Neural cell (in vitro differentiated cells): ENCODE data around the gene IL22. TPM values are rescaled to one million over a fixed set of nuclear protein-coding genes. Genes with fewer than 3 reads are reported as not detected.

Experiments
- H2AFZ ChIP-seq: fragments of 200-600, 300-800 bp; sonication (generic), shearing (Covaris generic); 2 replicates; pipeline ENCODE4 v1.6.0; 2014; ENCODE audit warnings: low read depth, mild to moderate bottlenecking, antibody characterized with exemption, low read length, moderate library complexity
- H3F3A ChIP-seq: fragments of 200-600 bp; shearing (Covaris generic); 2 replicates; pipeline ENCODE4 v1.6.1; 2016; ENCODE audit warnings: mild to moderate bottlenecking, moderate library complexity, mixed read lengths, antibody characterized with exemption, low read length; ENCODE audit not compliant: insufficient read depth, poor library complexity, severe bottlenecking
- H3K27ac ChIP-seq: fragments of 200-600, 300-800 bp; sonication (generic), shearing (Covaris generic); 2 replicates; pipeline ENCODE4 v1.5.1; 2014; ENCODE audit warnings: mild to moderate bottlenecking, low read length, moderate library complexity
- H3K27me3 ChIP-seq: fragments of 300-800, 200-600 bp; sonication (generic), shearing (Covaris generic); 2 replicates; pipeline ENCODE4 v1.6.0; 2014; ENCODE audit warnings: mild to moderate bottlenecking, low read depth, low read length, moderate library complexity; ENCODE audit not compliant: insufficient read depth
- H3K36me3 ChIP-seq: fragments of 300-800, 200-600 bp; sonication (generic), shearing (Covaris generic); 2 replicates; pipeline ENCODE4 v1.5.1; 2014; ENCODE audit warnings: mild to moderate bottlenecking, antibody characterized with exemption, low read length, moderate library complexity; ENCODE audit not compliant: insufficient read depth
- H3K4me2 ChIP-seq: fragments of 300-800, 200-600 bp; sonication (generic), shearing (Covaris generic); 2 replicates; pipeline ENCODE4 v1.6.0; 2014; ENCODE audit warnings: mild to moderate bottlenecking, low read length
- H3K4me3 ChIP-seq: fragments of 300-800, 200-600 bp; sonication (generic), shearing (Covaris generic); 2 replicates; pipeline ENCODE4 v1.5.1; 2014; ENCODE audit warnings: mild to moderate bottlenecking, low read length, moderate library complexity
- H3K79me2 ChIP-seq: fragments of 200-600 bp; shearing (Covaris generic); replicated peaks from 2 replicates; pipeline ENCODE4 v1.6.0; 2014; ENCODE audit warnings: mild to moderate bottlenecking, low read length, moderate library complexity; ENCODE audit not compliant: insufficient read depth
- H3K9ac ChIP-seq: fragments of 300-800, 200-600 bp; sonication (generic), shearing (Covaris generic); 2 replicates; pipeline ENCODE4 v1.6.1; 2016; ENCODE audit warnings: mild to moderate bottlenecking, low read length, mixed read lengths
- H3K9me2 ChIP-seq: fragments of 200-600 bp; shearing (Covaris generic); 2 replicates; pipeline ENCODE4 v1.6.1; 2016; ENCODE audit warnings: mild to moderate bottlenecking, low read length, mixed read lengths; ENCODE audit not compliant: insufficient read depth
- H3K9me3 ChIP-seq: fragments of 200-600, 300-800 bp; sonication (generic), shearing (Covaris generic); 2 replicates; pipeline ENCODE4 v1.6.1; 2016; ENCODE audit warnings: mild to moderate bottlenecking, mixed run types, low read length, moderate library complexity, mixed read lengths
- H4K20me1 ChIP-seq: fragments of 200-600 bp; shearing (Covaris generic); 2 replicates; pipeline ENCODE4 v1.6.1; 2016; ENCODE audit warnings: mild to moderate bottlenecking, mixed run types; ENCODE audit not compliant: insufficient read depth
- EP300 ChIP-seq: fragments of 450-650 bp; conservative IDR thresholded peaks from 2 replicates; pipeline ENCODE4 v1.6.1; 2014; ENCODE audit warnings: antibody characterized with exemption, mild to moderate bottlenecking, moderate library complexity; ENCODE audit not compliant: poor library complexity, severe bottlenecking
- EZH2 ChIP-seq: fragments of 200-600, 300-800 bp; shearing (Covaris generic), sonication (generic); IDR thresholded peaks from 2 replicates; pipeline ENCODE4 v1.6.1; 2014; ENCODE audit warnings: antibody characterized with exemption, low read length, borderline replicate concordance, mild to moderate bottlenecking; ENCODE audit not compliant: insufficient read depth, poor library complexity, severe bottlenecking
- MXI1 ChIP-seq: fragments of 450-650 bp; conservative IDR thresholded peaks from 2 replicates; pipeline ENCODE4 v1.6.1; 2014; ENCODE audit warnings: antibody characterized with exemption, mild to moderate bottlenecking; ENCODE audit not compliant: poor library complexity, severe bottlenecking
- POLR2AphosphoS5 ChIP-seq: IDR thresholded peaks from 2 replicates; pipeline ENCODE4 v1.6.1; 2012
- RAD21 ChIP-seq: fragments of 450-650 bp; conservative IDR thresholded peaks from 2 replicates; pipeline ENCODE4 v1.6.1; 2014; ENCODE audit warnings: antibody characterized with exemption, mild to moderate bottlenecking, moderate library complexity
- SMC3 ChIP-seq: fragments of 450-650 bp; conservative IDR thresholded peaks from 2 replicates; pipeline ENCODE4 v1.6.1; 2014; ENCODE audit warnings: antibody characterized with exemption, mild to moderate bottlenecking, moderate library complexity; ENCODE audit not compliant: poor library complexity
- TAF1 ChIP-seq: IDR thresholded peaks from 2 replicates; pipeline ENCODE4 v1.6.1; 2012; ENCODE audit warnings: low read depth
- polyA plus RNA-seq: library from polyadenylated mRNA; depleted of rRNA; stranded (reverse); fragments of >200 nt; gene quantifications from 2 replicates; pipeline ENCODE4 v1.2.3, GENCODE V29; 2014
- TF ChIP-seq, protein P1 (sequence below): IDR thresholded peaks from 2 replicates; pipeline ENCODE4 v1.6.1; 2012; ENCODE audit warnings: borderline replicate concordance
- TF ChIP-seq, protein P2 (sequence below): fragments of 450-650 bp; IDR thresholded peaks from 2 replicates; pipeline ENCODE4 v1.5.1; 2014; ENCODE audit warnings: antibody characterized with exemption, mild to moderate bottlenecking, moderate library complexity; ENCODE audit not compliant: poor library complexity, severe bottlenecking

Gene IL22
- polyA plus RNA-seq, 1 donor from 2014 or later, result not detected

DNA sequence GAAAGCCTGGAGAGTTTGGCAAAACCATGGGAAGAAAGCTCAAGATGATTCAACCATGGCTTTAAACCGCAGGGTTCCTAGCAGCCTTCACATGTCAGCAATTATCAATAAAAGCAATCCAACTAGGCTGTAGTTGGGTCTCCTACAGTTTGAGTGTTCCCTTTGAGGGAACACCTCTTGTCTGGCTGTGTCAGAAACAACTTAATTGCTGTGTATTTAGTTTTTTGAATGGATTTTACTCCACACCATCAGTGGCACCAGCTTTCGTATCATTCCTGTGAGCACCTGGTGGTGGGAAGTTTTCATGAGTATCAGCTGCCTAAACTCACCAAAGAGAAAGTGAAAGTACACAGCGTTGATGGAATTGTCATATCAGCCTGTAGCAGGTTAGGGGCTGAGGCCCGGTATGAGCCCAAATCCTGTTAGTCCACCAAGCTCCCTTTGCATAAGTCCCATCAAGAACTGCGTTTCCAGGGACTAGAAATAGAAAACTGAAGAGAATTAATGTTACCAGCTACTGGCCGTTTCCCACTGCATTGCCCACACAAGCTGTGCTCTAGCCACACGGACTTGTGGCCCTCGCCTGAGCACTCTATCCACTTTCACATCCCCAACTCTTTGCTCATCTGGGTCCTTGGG, 16.9 kb downstream of the IL22 start:
- TF ChIP-seq TAF1 (no peak), EP300 (no peak), POLR2AphosphoS5 (no peak), SMC3 (no peak), MXI1 (no peak), EZH2 (no peak), RAD21 (no peak)
- TF ChIP-seq, protein P1, sequence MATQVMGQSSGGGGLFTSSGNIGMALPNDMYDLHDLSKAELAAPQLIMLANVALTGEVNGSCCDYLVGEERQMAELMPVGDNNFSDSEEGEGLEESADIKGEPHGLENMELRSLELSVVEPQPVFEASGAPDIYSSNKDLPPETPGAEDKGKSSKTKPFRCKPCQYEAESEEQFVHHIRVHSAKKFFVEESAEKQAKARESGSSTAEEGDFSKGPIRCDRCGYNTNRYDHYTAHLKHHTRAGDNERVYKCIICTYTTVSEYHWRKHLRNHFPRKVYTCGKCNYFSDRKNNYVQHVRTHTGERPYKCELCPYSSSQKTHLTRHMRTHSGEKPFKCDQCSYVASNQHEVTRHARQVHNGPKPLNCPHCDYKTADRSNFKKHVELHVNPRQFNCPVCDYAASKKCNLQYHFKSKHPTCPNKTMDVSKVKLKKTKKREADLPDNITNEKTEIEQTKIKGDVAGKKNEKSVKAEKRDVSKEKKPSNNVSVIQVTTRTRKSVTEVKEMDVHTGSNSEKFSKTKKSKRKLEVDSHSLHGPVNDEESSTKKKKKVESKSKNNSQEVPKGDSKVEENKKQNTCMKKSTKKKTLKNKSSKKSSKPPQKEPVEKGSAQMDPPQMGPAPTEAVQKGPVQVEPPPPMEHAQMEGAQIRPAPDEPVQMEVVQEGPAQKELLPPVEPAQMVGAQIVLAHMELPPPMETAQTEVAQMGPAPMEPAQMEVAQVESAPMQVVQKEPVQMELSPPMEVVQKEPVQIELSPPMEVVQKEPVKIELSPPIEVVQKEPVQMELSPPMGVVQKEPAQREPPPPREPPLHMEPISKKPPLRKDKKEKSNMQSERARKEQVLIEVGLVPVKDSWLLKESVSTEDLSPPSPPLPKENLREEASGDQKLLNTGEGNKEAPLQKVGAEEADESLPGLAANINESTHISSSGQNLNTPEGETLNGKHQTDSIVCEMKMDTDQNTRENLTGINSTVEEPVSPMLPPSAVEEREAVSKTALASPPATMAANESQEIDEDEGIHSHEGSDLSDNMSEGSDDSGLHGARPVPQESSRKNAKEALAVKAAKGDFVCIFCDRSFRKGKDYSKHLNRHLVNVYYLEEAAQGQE, result no peak
- TF ChIP-seq, protein P2, sequence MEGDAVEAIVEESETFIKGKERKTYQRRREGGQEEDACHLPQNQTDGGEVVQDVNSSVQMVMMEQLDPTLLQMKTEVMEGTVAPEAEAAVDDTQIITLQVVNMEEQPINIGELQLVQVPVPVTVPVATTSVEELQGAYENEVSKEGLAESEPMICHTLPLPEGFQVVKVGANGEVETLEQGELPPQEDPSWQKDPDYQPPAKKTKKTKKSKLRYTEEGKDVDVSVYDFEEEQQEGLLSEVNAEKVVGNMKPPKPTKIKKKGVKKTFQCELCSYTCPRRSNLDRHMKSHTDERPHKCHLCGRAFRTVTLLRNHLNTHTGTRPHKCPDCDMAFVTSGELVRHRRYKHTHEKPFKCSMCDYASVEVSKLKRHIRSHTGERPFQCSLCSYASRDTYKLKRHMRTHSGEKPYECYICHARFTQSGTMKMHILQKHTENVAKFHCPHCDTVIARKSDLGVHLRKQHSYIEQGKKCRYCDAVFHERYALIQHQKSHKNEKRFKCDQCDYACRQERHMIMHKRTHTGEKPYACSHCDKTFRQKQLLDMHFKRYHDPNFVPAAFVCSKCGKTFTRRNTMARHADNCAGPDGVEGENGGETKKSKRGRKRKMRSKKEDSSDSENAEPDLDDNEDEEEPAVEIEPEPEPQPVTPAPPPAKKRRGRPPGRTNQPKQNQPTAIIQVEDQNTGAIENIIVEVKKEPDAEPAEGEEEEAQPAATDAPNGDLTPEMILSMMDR, result no peak
- no peaks in the 10 kb centered on the region for H3F3A ChIP-seq
- H3K27me3 ChIP-seq, result no peaks in the 10 kb centered on the region
- no peaks in the 10 kb centered on the region for H4K20me1 ChIP-seq
- H2AFZ ChIP-seq, result no peak overlapping the region
- no peak overlapping the region for H3K9ac ChIP-seq
- H3K4me3 ChIP-seq, result no peak overlapping the region
- no peaks in the 10 kb centered on the region for H3K36me3 ChIP-seq
- H3K9me3 ChIP-seq, result no peaks in the 10 kb centered on the region
- no peak overlapping the region for H3K27ac ChIP-seq
- no peaks in the 10 kb centered on the region for H3K9me2 ChIP-seq
- no peaks in the 10 kb centered on the region for H3K79me2 ChIP-seq
- H3K4me2 ChIP-seq, result no peak overlapping the region

DNA sequence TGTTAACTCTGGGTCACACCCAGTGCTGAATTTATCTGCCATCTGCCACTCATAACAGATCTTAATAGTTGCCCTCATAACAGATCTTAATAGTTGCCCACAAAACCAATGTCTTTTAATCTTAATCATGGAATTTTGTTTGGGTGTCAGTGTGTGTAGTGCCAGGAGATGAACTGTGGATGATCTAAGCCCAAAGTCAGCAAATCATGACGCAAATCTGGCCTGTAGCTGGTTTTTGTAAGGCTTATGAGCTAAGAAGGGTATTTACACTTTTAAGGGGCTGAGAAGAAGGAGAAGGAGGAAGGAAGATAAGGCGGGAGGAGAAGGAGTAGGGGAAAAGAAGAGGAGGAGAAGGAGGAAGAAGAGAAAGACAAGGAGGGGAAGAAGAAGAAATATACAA, 17.8 kb downstream of the IL22 start:
- Histone ChIP-seq H3K9ac (no peak overlapping the region), H3K9me3 (no peaks in the 10 kb centered on the region), H4K20me1 (no peaks in the 10 kb centered on the region), H3K36me3 (no peaks in the 10 kb centered on the region), H3F3A (no peaks in the 10 kb centered on the region), H3K27me3 (no peaks in the 10 kb centered on the region), H3K27ac (no peak overlapping the region), H2AFZ (no peak overlapping the region), H3K4me2 (no peak overlapping the region), H3K79me2 (no peaks in the 10 kb centered on the region), H3K9me2 (no peaks in the 10 kb centered on the region), H3K4me3 (no peak overlapping the region)
- TF ChIP-seq POLR2AphosphoS5 (no peak), TAF1 (no peak), SMC3 (no peak), RAD21 (no peak), EZH2 (no peak), MXI1 (no peak), EP300 (no peak)
- TF ChIP-seq, protein P1, result no peak
- TF ChIP-seq, protein P2, result no peak
